Measurements from ENCODE around the gene NTRK3.

NTRK3 gene

DNA sequence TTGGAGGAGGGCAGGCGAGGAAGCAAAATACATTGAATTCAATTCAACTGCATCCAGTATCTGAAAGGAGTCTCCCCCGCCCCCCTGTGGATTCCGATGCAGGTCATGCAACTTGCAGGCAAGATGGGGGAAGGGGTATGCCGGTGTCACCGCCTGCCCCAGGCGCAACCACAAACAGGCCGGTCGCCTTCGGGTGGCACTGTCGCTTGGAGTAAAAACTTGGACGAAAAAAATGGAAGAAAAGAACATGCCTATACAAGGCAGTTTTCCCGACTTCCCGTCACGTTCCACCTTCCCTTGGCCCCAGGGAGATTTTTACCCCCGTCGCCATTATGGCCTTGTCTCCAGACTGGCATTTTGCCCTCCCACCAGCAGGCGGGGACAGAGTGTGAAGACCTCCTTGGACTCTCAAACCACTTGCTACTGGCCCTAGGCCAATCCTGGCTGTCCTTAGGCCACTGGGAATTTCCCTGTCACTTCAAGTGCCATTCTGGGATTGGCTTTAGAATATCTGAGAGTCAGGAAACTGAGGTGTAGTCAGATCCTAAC lies 1.6 kb upstream of the NTRK3 start:
- DNase-seq (ENCODE audit: low read depth in 3 of 3), result no peak

DNA sequence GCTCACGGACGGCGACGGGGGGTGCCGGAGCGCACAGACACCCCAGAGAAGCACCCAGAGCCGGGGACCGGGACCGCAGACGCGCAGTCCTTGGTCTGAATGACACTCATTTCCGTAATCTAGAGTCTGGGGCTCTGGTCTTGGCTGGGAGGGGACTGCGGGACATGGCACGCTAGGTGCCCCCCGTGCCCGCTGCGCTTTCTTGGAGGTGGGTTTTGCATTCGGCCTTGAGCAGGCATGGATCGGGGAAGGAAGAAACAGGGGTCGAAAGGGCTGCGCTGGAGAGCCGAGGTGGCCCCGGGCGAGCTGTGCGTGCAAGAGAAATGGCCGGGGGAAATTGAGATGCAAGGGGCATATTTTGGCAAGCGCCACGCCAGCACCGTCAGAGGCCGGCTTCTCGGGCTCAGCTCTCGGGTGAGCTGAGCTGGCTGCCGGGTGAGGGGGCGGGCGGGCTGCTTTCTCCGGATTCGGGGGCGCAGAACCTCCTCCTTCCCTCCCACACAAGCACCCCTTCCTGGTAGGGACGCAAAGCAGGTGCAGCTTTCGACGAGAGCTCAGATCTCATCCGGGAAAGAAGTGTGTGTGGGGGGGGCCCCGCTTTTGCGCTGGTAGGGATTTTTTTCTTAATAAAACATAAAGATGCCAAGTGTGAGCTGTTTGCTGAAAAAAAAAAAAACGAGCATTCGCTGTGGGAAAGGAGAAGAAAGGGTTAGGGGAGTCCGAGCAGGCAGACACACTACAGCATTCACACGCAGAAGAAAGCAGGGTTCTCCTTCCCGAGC lies 963 bp upstream of the NTRK3 start:
- DNase-seq (ENCODE audit: low read depth in 3 of 3), result peak in 1 of 3 experiments; percentile 18

DNA sequence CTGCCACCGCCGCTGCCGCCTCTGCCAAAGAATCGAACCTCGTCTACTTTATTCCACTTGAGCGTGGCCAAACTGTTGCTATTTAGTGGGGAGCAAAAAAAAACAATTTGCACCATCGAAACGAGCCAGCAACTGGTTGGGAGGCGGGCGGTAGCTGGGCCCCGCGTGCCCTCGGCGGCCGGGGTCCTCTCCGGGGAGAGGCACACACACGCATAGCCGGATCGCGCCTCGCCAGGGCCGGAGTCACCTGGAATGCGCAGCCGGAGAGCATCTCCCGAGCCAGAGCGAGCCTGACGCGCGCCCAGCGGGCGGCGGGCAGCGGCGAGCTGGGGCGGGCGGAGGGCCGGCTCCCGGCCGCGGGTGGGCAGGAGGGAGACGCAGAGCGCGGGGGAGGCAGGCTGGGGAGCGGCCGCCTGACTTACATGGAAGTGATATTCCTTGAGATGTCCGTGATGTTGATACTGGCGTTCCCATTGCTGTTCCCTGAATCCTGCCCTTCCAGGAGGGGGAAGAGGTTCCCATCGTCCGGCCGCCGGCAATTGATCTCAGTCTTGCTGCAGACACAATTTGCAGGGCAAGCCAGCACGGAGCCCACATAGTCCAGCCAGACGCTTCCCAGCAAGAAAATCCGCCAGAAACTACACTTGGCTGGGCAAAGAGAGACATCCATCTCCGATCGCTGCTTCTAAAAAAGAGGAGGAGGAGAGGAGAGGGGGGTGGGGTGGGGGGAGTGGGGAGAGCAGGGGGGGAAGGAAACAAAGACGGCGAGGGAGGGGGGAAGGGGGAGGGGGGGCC lies 858 bp downstream of the NTRK3 start:
- DNase-seq (ENCODE audit: low read depth in 3 of 3), result no peak

DNA sequence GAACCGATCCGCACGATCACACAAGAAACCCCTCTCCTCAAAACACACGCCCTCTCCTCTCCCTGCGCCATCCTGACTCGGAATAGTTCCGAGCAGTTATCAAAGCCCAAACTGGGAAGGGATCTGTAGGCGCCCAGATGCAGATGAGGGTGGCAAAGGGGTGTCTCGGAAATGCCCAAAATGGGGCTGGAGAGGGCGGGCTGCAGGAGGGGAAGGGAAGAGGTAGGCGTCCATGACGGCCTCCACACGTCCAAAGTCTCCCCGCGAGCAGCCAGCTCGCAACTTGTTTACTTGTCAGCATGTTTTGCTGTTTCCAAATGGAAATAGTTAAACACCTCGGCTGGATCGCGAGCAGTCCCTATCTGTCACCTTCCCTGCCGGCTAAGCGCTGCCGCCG lies 1.5 kb downstream of the NTRK3 start:
- DNase-seq (ENCODE audit: low read depth in 3 of 3), result no peak

DNA sequence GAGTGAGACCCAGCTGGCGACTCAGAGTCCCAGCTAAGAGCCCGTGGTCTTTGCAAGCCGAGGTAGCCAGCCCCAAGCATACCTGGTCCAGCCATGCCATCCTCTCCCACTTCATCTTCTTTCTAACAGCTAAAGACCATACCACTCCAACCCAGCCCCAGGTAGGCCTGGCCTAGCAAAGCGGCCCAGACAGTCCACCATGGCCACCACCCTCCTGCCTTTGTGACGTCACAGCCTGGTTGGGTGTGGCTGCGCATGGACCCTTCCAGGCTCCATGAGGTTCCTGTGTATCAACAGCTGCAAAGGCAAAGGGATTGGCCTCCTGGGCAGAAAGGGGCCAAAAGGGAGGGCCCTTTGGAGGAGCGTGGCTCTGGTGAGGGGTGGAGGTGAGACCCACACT lies 4.1 kb downstream of the NTRK3 start:
- no peak for DNase-seq (ENCODE audit: low read depth in 3 of 3)

DNA sequence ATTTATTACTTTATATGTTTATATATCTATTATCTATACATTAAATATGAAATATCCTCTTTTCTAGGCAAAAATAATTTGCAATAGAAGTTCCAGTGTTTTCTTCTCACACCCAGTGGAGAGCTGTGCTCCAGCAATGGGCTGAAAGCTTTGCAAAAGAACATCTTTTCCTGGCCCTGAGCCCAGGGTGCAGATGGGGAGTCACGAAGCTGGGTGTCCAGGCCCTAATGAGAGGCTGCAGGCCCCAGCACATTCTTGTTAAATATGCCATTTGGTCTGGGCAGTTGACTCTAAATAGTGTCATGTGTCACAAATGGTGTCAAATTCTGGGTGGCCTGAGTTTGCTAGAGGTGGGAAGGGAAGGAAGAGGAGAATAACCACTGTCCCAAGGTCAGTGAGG lies 5.7 kb downstream of the NTRK3 start:
- no peak for DNase-seq (ENCODE audit: low read depth in 3 of 3)

DNA sequence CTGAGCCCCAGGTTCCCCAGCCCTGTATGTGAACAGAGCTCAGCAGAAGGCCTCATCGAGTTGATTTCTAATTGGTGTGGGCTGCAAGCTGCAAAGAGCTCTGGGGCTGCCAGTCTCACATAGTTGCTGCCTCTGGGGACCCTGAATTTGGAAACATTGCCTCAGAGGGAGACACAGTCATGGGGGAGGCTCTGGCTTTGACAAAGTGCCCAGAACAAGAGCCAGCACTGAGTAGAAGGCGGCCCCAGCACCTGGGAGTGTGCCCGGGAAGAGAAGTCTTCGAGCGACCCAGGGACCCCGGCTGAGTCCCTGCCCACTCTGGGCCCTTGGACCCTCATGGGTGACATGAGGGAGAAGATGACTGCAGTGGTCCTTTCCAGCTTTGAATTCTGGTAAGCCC lies 7.3 kb downstream of the NTRK3 start:
- DNase-seq (ENCODE audit: low read depth in 3 of 3), result no peak

DNA sequence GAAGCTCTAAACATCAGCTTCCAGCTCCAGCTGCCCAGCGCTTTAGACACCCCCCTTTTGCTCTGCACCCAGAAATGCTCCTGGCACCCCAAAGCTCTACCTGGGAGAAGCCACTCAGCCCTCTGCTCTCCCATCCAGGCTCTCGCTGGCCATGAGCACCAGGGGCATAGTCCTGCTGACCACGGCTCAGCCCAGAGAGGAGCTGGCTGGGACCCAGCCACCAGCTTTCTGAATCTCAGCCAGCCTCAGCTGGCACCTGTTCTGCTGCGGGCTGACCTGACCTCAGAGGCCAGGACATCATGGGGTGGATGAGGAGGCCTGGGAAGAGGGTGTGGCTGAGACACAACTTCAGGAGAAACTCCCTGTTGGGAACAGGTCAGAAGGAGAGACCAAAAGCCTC lies 8.6 kb downstream of the NTRK3 start:
- DNase-seq (ENCODE audit: low read depth in 3 of 3), result no peak

DNA sequence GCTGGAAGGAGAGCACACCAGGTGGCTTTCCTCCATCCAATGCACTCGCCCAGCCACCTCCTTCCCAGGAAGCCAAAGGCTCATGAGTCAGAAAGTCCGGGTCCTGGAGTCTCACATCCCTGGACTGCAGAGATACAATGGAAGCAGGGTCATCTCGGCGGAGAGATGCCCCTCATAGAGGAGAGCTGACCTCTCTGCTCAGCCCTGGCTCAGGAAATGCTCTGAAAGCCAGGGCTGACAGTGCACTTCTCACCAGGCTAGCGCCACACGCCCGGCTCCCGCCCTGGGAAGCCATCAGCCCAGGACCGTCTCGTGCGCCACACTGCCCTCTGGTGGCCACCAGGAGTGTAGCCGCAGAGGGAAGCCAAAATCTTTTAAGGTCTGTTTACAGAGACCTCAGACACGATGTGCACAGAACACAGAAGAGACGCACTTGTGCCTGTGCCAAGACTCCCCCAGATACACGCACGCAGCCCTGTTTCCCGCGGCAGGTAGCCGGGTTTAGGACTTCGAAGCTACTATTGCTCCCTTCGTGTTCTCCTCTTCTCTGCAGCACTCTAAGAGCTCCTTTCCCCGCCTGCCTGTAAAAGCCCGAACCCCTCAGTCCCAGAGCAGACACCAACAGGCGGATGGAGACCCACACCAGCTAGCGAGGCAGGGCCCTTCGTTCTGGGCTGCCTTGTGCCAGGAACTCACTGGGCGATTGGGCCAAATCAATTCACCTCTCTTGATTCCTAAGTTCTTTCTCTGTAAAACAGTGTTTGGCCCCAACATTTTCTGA lies 9.7 kb downstream of the NTRK3 start:
- peak; percentile 43 to 66 (median 45) for DNase-seq (ENCODE audit: low read depth in 3 of 3)

DNA sequence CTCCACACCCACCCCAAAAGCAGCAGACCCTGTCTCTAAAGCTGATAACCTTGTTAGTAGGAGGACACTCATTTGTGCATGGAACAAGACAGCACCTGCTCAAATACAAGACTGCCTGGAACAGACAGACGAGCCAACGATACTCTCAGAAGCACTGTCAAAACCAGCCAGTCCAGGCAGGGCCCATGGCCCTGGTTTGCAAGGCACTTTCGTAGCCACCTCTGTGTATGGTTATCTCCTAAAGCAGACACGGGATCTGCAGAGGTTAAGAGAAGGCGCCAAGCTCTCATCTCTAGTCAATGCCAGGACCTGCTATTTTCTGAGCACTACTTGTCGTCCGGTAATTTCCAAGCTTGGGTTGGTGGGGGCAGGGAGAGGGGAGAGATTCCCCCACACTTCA lies 10.5 kb downstream of the NTRK3 start:
- no peak for DNase-seq (ENCODE audit: low read depth in 3 of 3)

DNA sequence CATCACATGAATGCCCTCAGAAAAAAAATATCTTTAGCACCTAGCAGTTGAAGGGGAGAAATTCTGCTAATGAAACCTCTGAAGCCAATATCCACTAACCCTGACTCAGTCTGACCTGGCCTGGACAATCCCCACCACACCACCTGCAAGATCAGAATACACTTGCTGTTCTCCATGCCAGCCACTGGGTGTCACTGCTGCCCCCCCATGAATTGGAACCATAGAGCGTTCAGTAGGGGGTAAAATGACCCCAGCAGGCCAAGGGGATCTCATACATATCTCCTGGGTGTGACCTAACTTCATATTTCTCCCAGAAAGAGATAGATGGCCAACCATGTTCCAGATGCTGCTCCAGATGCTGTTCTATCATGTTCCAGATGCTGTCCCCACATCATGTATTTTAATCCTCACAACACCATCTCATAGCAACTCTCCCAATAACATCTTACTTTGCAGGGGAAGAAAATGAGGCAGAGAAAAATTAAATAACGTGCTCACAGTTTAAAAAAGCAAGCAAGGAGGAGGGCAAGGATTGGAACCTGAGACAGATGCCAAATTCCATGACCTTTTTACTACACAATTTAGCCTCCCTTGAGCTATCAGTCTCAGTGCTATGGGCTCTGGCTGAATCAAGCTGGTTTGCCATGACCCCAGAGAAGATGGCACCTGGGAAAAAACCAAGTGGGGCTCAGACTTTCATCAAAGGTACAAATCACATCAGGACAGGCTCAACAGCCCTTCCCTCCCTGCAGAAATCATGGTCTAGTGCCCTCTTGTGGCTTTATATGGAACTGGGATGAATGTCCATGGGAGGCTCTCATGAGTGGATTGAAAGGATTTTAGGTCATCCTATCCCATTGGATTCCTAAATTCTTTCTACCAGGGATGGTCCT lies 12.4 kb downstream of the NTRK3 start:
- DNase-seq (ENCODE audit: low read depth in 3 of 3), result no peak

DNA sequence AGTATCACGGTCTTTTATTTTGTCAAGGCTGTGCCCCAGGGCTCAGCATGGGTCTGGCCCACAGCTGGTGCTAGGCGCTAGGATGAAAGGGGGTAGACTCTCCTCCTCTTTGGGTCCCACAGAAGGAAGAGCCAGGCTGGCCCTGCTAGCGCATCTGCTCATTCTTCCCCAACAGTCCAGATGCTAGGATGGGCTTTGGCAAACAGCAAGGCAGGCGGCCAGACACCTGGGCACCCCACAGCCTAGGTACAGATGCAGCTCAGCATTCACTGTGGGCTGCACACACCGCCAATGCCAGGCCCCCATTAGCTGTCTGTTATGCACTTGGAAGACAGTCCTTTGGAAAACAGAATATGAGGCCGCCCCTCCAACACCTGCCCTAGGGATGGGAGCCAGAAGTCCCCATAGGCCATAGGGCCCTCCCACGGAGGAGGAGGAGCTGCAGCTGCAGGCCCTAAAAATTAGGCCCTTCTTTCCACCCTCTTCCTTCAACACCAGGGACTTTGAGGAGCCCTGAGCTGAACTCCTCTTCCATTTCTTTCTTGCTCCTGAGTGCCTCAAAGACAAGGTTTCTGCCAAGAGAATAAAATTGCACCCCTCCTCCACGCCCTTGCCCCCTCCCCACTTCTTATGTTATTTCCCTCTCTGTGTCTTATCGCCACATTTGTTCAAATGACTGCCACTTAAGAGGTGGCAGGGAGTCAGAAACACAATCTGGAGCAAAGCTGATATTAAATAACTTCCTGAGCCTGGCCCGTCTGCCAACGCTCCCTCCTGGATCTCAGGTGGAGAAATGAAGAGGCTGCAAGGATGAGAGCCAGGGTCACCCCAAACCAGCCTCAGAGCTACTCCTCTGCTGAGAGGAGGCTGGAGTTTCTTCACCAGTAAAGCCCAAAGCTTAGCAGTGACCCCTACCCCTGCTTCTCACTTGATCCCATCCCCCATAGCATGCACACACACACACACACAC lies 13.7 kb downstream of the NTRK3 start:
- no peak for DNase-seq (ENCODE audit: low read depth in 3 of 3)

DNA sequence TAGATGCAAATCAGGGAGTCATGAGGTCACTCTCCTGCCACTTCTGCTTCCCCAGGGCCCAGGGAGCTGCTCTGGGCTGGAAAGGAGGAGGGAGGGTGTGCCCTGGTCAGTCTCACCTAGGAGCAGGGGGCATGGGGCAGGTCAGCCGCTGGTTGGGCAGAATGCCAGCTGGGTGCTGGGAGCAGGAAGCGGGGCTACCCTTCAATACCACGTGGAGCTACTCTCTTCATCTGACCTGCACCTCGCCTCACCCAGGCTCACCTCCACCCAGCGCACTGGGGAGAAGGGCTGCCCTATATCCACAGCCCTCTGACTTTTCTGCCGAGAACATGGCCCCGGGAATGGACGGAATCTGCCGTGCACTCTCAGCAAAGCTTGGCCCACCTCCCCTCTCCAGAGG lies 15.1 kb downstream of the NTRK3 start:
- DNase-seq (ENCODE audit: low read depth in 3 of 3), result no peak

DNA sequence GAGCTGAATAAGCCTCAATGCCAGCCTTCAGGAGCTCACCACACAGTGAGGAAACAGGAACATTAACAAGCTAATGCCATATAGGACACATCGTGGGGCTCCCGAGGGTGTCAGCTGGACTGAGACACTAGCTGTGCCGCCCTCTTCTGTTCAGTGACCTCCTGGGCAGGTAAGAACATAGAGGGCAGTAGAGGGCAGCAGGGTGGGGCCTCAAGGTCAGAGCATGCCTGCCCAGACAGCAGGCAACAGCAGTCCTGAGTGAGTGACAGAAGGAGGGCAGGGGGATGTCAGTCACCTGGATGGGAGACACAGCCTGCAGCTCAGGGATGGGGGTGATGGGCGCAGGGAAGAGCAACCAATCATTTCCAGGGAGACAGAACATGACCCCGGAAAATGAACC lies 15.5 kb downstream of the NTRK3 start:
- no peak for DNase-seq (ENCODE audit: low read depth in 3 of 3)

DNA sequence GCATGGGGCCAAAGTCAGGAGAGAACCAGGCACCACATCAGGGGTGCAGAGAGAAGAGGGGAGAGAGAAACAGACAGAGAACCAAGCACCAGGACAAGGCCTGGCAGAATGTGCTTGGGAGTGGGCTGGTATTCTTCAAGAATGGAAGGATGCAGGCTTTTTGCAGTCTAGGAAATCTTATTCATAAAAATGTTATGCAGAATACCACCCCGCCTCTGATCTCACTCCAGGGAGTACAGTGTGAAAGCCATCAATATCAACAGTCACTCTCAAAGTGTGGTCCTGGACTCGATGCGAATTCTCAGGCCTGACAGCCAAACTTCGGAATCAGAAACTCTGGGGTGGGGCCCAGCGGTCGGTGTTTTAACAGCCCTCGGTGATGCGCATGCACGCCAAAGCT lies 16.9 kb downstream of the NTRK3 start:
- DNase-seq (ENCODE audit: low read depth in 3 of 3), result no peak

DNA sequence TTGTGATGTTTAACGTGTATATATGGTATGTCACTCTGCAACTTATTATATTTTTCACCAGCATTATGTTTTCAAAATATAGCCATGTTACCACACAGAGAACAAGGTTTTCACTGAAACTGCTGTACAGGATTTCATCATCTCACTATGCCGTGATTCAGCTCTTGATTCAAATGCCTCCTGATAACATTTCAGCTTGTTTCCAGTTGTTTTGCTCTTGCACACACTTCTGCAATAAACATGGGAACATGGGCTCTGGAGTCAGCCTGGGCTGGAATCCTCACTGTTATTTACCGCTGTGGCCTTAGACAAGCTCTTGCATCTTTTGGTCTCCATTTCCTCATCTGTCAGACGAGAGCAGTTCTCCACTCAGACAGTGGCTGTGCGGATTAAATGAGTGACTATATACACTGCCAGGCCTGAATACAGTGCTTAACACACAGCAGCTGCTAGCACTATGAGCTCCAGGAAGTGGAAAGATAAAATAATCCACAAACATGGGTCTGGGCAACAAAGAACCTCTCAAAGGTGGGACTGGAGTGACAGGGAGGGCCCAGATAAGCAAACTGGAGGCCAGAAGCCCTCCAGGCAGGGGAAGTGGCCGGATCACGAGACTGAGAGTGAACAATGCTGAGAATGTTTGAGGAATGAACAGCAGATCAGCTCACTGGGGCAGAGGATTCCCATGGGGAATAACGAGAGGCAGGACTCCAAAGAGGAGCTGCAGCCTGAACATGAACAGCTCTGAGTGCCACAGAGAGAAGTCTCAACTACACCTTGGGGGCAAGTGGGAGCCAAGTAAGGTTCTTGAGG lies 17.7 kb downstream of the NTRK3 start:
- DNase-seq (ENCODE audit: low read depth in 3 of 3), result no peak

DNA sequence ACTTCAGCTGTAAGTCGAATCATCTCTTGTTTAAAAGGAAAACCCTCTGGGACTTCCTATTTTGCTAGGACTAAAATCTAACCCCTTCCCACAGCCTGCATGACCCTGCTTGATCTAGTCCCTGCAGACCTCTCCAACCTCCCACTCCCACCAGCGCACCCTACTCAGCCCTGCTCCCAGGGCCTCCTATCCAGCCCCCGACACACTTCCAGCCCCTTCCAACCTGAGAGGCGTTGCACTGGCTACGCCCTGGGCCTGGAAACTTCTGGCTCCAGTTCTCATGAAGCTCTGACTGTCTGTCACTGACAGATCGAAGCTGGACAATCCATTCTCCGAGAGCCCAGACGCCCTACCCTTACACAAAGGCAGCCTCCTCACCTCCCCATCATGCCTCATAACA lies 21.8 kb downstream of the NTRK3 start:
- DNase-seq (ENCODE audit: low read depth in 3 of 3), result no peak

DNA sequence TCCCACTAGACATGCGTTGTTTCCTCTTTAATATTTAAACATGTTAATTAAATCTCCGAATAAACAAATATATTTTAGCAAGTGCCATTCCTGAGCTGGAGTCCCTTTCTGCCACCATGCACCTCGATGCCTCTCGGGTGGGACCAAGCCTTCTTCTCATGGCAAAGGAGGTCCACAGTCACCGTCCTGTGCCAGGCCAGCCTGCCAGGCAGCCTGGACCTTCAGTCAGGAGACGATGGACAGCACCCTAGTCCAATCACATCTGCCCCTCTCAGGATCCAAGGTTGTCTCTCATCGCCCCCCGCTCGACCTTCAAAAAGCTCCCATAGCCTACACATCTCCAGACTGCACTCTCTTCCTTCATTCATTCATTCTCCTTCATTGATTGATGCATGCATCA lies 22.6 kb downstream of the NTRK3 start:
- no peak for DNase-seq (ENCODE audit: low read depth in 3 of 3)

DNA sequence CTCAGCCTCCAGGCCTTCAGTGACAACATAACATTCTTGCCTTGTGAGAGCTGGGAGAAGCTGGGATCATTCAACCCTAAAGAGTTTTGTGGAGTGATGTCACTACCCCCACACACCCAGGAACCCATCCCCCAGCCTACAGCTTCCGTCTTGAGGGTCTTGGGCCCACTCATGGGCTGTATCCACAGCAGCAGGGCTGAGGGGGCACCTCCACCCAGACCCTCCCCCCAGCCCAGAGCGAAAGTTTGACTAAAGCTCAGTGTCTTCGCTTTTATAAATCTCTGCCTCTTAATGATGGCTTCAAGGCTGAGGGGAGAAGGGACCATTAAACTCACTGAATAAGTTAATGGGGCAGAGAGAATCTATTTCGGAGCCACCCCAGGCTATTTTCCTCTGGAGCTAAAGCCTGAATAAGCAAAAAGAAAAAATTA lies 23.8 kb downstream of the NTRK3 start:
- no peak for DNase-seq (ENCODE audit: low read depth in 3 of 3)
